GM19468 (cell line): ENCODE measurements around the gene ZNF35.

Experiments
- ATAC-seq: cut with Tn5 transposase; IDR thresholded peaks from one replicate; pipeline ENCODE4 v1.9.1; 2021; ENCODE audit warnings: mild to moderate bottlenecking, moderate library complexity, moderate number of reproducible peaks; ENCODE audit not compliant: unreplicated experiment; ENCODE audit errors: extremely low read depth

Gene ZNF35

DNA sequence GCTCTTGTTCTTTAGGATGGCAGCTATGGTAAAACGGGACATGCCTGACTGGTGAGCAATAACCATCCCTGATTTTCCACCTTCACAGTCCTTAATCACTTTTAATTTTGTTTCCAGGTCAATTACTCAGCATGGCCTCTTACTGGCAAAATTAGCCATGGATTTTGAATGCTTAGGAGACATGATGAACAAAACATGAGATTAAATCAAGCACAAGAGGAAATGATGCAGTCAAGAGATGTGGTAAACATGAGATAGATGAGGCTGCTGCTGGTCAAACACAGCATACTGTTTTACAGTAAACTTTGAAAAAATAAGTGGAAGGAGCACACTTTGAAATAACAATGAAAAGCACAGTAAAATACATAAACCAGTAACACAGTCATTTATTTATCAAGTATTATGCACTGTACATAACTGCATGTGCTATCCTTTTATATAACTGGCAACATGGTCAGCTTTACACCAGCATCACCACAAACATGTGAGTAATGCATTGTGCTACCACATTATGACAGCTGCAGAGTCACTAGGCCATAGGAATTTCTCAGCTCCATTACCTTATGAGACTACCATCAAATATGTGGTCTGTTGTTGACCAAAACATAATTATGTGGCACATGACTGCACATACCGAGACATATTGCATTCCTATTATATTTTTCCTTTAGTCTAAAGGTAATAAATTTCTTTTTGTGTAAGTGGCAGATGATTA, 33.8 kb downstream of the ZNF35 start:
- ATAC-seq = no peak

- ATAC-seq = no peak
Measured at GRCh38 chr3:44685128-44685800, 36.7 kb downstream of the ZNF35 start.

GRCh38 chr3:44687898-44688297, 39.4 kb downstream of the ZNF35 start:
- ATAC-seq = no peak
